Measurements from ENCODE around the gene AREL1.

AREL1 gene

GRCh38 chr14:74695406-74695805, 17.5 kb downstream of the AREL1 start:
- peaks cover 26% of the 10 kb centered on the region; the same call in 1 of the 2 replicates for H3K36me3 ChIP-seq (ENCODE audit: insufficient read depth, low read length)
- no peaks in the 10 kb centered on the region for H3K9me3 ChIP-seq (ENCODE audit: insufficient read depth, low read depth, low read length)
- H3K4me2 ChIP-seq (ENCODE audit: low read depth, low read length, poor library complexity, severe bottlenecking): no peak overlapping the region
- H3K9ac ChIP-seq (ENCODE audit: low read depth, low read length, poor library complexity, severe bottlenecking): no peak overlapping the region
- no peak for TF ChIP-seq EZH2phosphoT487 (IDR thresholded peaks at IDR 0.05; ENCODE audit: borderline replicate concordance)
- no peak for TF ChIP-seq CTCF (conservative IDR thresholded peaks at IDR 0.05; ENCODE audit: low read length)
- no peaks in the 10 kb centered on the region for H3K9me2 ChIP-seq (replicated peaks; ENCODE audit: low read depth, low read length)
- peaks cover 41% of the 10 kb centered on the region; the same call in 1 of the 2 replicates for H3K79me2 ChIP-seq (ENCODE audit: insufficient read depth, low read length)
- H3K4me3 ChIP-seq (ENCODE audit: low read length, poor library complexity, severe bottlenecking): no peak overlapping the region
- H3K4me1 ChIP-seq (ENCODE audit: insufficient read depth, low read length, poor library complexity, severe bottlenecking): peaks cover 4% of the 10 kb centered on the region
- H3K27me3 ChIP-seq (ENCODE audit: insufficient read depth, low read length, poor library complexity, severe bottlenecking): no peaks in the 10 kb centered on the region
- no peak overlapping the region for H2AFZ ChIP-seq (ENCODE audit: low read length)
- H3F3A ChIP-seq (ENCODE audit: low read depth): no peaks in the 10 kb centered on the region
- H4K20me1 ChIP-seq (ENCODE audit: insufficient read depth, low read length, poor library complexity, severe bottlenecking): no peaks in the 10 kb centered on the region

- H3K9me2 ChIP-seq (replicated peaks; ENCODE audit: low read depth, low read length): no peaks in the 10 kb centered on the region
- H2AFZ ChIP-seq (ENCODE audit: low read length): no peak overlapping the region
- H3K9ac ChIP-seq (ENCODE audit: low read depth, low read length, poor library complexity, severe bottlenecking): no peak overlapping the region
- no peak overlapping the region for H3K4me2 ChIP-seq (ENCODE audit: low read depth, low read length, poor library complexity, severe bottlenecking)
- no peaks in the 10 kb centered on the region for H4K20me1 ChIP-seq (ENCODE audit: insufficient read depth, low read length, poor library complexity, severe bottlenecking)
- H3K4me1 ChIP-seq (ENCODE audit: insufficient read depth, low read length, poor library complexity, severe bottlenecking): peaks cover 4% of the 10 kb centered on the region
- H3K27me3 ChIP-seq (ENCODE audit: insufficient read depth, low read length, poor library complexity, severe bottlenecking): no peaks in the 10 kb centered on the region
- H3K79me2 ChIP-seq (ENCODE audit: insufficient read depth, low read length): peaks cover 20% of the 10 kb centered on the region; the same call in 1 of the 2 replicates
- TF ChIP-seq EZH2phosphoT487 (IDR thresholded peaks at IDR 0.05; ENCODE audit: borderline replicate concordance) (no peak), CTCF (conservative IDR thresholded peaks at IDR 0.05; ENCODE audit: low read length) (no peak)
- H3K4me3 ChIP-seq (ENCODE audit: low read length, poor library complexity, severe bottlenecking): no peak overlapping the region
- peaks cover 38% of the 10 kb centered on the region; the same call in 1 of the 2 replicates for H3K36me3 ChIP-seq (ENCODE audit: insufficient read depth, low read length)
- no peaks in the 10 kb centered on the region for H3F3A ChIP-seq (ENCODE audit: low read depth)
- H3K9me3 ChIP-seq (ENCODE audit: insufficient read depth, low read depth, low read length): no peaks in the 10 kb centered on the region
Measured at GRCh38 chr14:74693191-74693590, 19.7 kb downstream of the AREL1 start.

GRCh38 chr14:74691456-74691855, 21.4 kb downstream of the AREL1 start:
- Histone ChIP-seq H4K20me1 (ENCODE audit: insufficient read depth, low read length, poor library complexity, severe bottlenecking) (no peaks in the 10 kb centered on the region), H3K4me2 (ENCODE audit: low read depth, low read length, poor library complexity, severe bottlenecking) (no peak overlapping the region), H2AFZ (ENCODE audit: low read length) (no peak overlapping the region), H3K27me3 (ENCODE audit: insufficient read depth, low read length, poor library complexity, severe bottlenecking) (no peaks in the 10 kb centered on the region), H3F3A (ENCODE audit: low read depth) (no peaks in the 10 kb centered on the region), H3K9me3 (ENCODE audit: insufficient read depth, low read depth, low read length) (no peaks in the 10 kb centered on the region), H3K4me3 (ENCODE audit: low read length, poor library complexity, severe bottlenecking) (no peak overlapping the region), H3K79me2 (ENCODE audit: insufficient read depth, low read length) (peaks cover 13% of the 10 kb centered on the region; the same call in 1 of the 2 replicates), H3K36me3 (ENCODE audit: insufficient read depth, low read length) (peaks cover 38% of the 10 kb centered on the region; the same call in 1 of the 2 replicates), H3K9me2 (replicated peaks; ENCODE audit: low read depth, low read length) (no peaks in the 10 kb centered on the region), H3K9ac (ENCODE audit: low read depth, low read length, poor library complexity, severe bottlenecking) (no peak overlapping the region), H3K4me1 (ENCODE audit: insufficient read depth, low read length, poor library complexity, severe bottlenecking) (peaks cover 4% of the 10 kb centered on the region)
- no peak for TF ChIP-seq EZH2phosphoT487 (IDR thresholded peaks at IDR 0.05; ENCODE audit: borderline replicate concordance)
- no peak for TF ChIP-seq CTCF (conservative IDR thresholded peaks at IDR 0.05; ENCODE audit: low read length)
